Colonic mucosa (tissue), 4 donors: ENCODE results near the gene TMEM126A. TPM values are rescaled to one million over a fixed set of nuclear protein-coding genes. Genes with fewer than 3 reads are reported as not detected.

Source experiments
- DNase-seq: peaks from one replicate; pipeline ENCODE4 v3.0.0-alpha.2; 2020
- H3K27ac ChIP-seq: fragments of 200-600 bp; one replicate; pipeline ENCODE4 v1.8.0; 2021
- H3K27me3 ChIP-seq: fragments of 200-600 bp; one replicate; pipeline ENCODE4 v1.8.0; 2021
- H3K36me3 ChIP-seq: fragments of 200-600 bp; one replicate; pipeline ENCODE4 v1.8.0; 2021
- H3K4me1 ChIP-seq: fragments of 200-600 bp; one replicate; pipeline ENCODE4 v1.8.0; 2021; ENCODE audit warnings: mild to moderate bottlenecking
- H3K4me3 ChIP-seq: fragments of 200-600 bp; one replicate; pipeline ENCODE4 v1.8.0; 2021
- H3K9ac ChIP-seq, 2 donors: one replicate each; pipeline ENCODE4 v1.7.0; 2013; ENCODE audit warnings: control low read depth in 2 of 2, low read depth in 2 of 2, low read length in 2 of 2
- H3K9me3 ChIP-seq: fragments of 200-600 bp; one replicate; pipeline ENCODE4 v1.8.0; 2021
- intact Hi-C: fragments of 100-400 bp; cut with DNase I; formaldehyde crosslinking; loops from one replicate; pipeline ENCODE4 v1.14.1; 2022
- total RNA-seq, 2 donors: library from RNA; stranded (reverse); fragmentation: NEBNext Ultra II Directional in 1 of 2; extraction: Animal tissue kit (Norgen Biotek cat#: 25700) in 1 of 2; gene quantifications; one replicate each; pipeline ENCODE4 v1.2.1, GENCODE V29; 2021
- TF ChIP-seq, protein P1 (sequence below): fragments of 200-600 bp; IDR thresholded peaks from one replicate; pipeline ENCODE4 v1.8.0; 2022; ENCODE audit warnings: antibody characterized with exemption, mild to moderate bottlenecking
- donor health status: healthy.
- donor health status: DM: no; HTN: no; CAD: no.
- donor health status: DM: no; HTN: no; CAD: no.

The TMEM126A gene
- total RNA-seq, 2 donors from 2014 or later = 22.0 to 36.4 TPM

DNA sequence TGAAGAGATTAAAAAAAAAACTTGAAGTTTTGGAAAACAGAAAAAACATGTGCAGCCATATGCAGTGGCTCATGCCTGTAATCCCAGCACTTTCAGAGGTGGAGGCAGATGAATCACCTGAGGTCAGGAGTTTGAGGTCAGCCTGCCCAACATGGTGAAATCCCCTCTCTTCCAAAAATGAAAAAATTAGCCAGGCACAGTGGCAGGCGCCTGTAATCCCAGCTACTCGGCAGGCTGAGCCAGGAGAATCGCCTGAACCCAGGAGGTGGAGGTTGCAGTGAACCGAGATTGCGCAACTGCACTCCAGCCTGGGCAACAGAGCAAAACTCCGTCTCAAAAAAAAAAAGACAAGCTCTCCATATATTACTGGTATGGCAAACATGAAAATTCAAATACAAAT, 28.3 kb upstream of the TMEM126A start:
- Histone ChIP-seq H3K9ac (no peak overlapping the region), H3K27me3 (no peaks in the 10 kb centered on the region), H3K9me3 (no peaks in the 10 kb centered on the region), H3K4me1 (no peaks in the 10 kb centered on the region), H3K27ac (no peak overlapping the region), H3K36me3 (no peaks in the 10 kb centered on the region), H3K4me3 (no peak overlapping the region)
- no peak for DNase-seq
- intact Hi-C loops = no loop called here
- TF ChIP-seq, protein P1, sequence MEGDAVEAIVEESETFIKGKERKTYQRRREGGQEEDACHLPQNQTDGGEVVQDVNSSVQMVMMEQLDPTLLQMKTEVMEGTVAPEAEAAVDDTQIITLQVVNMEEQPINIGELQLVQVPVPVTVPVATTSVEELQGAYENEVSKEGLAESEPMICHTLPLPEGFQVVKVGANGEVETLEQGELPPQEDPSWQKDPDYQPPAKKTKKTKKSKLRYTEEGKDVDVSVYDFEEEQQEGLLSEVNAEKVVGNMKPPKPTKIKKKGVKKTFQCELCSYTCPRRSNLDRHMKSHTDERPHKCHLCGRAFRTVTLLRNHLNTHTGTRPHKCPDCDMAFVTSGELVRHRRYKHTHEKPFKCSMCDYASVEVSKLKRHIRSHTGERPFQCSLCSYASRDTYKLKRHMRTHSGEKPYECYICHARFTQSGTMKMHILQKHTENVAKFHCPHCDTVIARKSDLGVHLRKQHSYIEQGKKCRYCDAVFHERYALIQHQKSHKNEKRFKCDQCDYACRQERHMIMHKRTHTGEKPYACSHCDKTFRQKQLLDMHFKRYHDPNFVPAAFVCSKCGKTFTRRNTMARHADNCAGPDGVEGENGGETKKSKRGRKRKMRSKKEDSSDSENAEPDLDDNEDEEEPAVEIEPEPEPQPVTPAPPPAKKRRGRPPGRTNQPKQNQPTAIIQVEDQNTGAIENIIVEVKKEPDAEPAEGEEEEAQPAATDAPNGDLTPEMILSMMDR = no peak

- no peak for DNase-seq
- Histone ChIP-seq H3K9ac (no peak overlapping the region), H3K4me1 (no peaks in the 10 kb centered on the region), H3K9me3 (no peaks in the 10 kb centered on the region), H3K4me3 (no peak overlapping the region), H3K36me3 (no peaks in the 10 kb centered on the region), H3K27me3 (no peaks in the 10 kb centered on the region), H3K27ac (no peak overlapping the region)
- intact Hi-C loops = no loop called here
- TF ChIP-seq, protein P1 = no peak
These were observed 27.5 kb upstream of the TMEM126A start for GRCh38 chr11:85620256-85620655.

- TF ChIP-seq, protein P1 = no peak
- H3K36me3 ChIP-seq = no peaks in the 10 kb centered on the region
- no peaks in the 10 kb centered on the region for H3K9me3 ChIP-seq
- no peak overlapping the region for H3K27ac ChIP-seq
- no peaks in the 10 kb centered on the region for H3K27me3 ChIP-seq
- DNase-seq = no peak
- H3K4me3 ChIP-seq = no peak overlapping the region
- intact Hi-C loops = no loop called here
- no peak overlapping the region for H3K9ac ChIP-seq
- H3K4me1 ChIP-seq = peaks cover 6% of the 10 kb centered on the region
These were observed 21.3 kb upstream of the TMEM126A start for GRCh38 chr11:85626496-85626895.

DNA sequence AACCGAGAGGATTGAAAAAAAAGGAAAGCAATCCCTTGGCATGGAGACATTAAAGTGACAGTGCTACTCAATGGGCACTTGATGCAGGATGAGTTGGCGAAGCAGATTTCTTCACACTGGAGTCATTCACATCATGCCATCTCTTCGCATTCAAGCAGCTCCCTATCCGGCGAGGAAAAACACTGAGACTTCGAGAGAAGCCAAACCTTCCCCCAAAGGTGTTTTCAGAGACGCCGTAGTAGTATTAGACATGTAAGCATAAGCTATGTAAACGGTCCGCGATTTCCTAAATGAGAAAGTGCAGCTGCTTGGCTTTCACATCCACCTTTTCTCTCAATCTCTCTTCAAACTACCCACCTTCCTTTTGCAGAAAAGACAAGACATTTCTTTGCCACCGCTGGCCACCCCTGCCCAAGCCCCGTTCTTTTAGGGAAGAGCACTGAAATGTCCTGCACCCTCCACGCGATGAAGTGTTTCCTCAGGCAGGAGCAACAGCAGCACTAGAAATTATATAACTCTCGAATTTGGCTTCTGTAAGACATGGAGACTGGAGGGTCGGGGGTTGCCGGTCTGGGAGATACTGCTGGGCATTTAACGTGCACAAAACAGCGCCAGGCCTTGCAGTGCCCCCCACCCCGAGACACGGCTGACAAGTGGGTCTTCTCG, 20.3 kb upstream of the TMEM126A start, which contains the start of gene DLG2:
Gene DLG2, minus strand, starts transcription at position 13 of the 666 bp plus-strand sequence.
- H3K36me3 ChIP-seq = no peaks in the 10 kb centered on the region
- TF ChIP-seq, protein P1 = no peak
- H3K4me3 ChIP-seq = peak within 1 kb of the TSS; percentile 58
- H3K9me3 ChIP-seq = no peaks in the 10 kb centered on the region
- intact Hi-C loops = no loop called here
- no peaks in the 10 kb centered on the region for H3K27me3 ChIP-seq
- H3K4me1 ChIP-seq = peaks cover 6% of the 10 kb centered on the region
- peak within 1 kb of the TSS; percentile 85 for H3K27ac ChIP-seq
- DNase-seq = peak; percentile 39
- peak within 1 kb of the TSS; percentile 90 to 93 for H3K9ac ChIP-seq

- Histone ChIP-seq H3K4me3 (peak within 1 kb of the TSS; percentile 58), H3K9ac (peak within 1 kb of the TSS; percentile 90 to 93), H3K9me3 (no peaks in the 10 kb centered on the region), H3K36me3 (no peaks in the 10 kb centered on the region), H3K27me3 (no peaks in the 10 kb centered on the region), H3K27ac (peak within 1 kb of the TSS; percentile 85), H3K4me1 (peaks cover 6% of the 10 kb centered on the region)
- TF ChIP-seq, protein P1 = no peak
- intact Hi-C loops = no loop called here
- peak; percentile 99 for DNase-seq
These were observed 19.6 kb upstream of the TMEM126A start, which contains the start of gene TMEM126B for GRCh38 chr11:85627998-85628770. TMEM126B (plus strand) TSS chr11:85628593; CDS start chr11:85628608, 15 bp downstream.
